K562 (cell line): ENCODE results near the gene CTTNBP2. TPM values are rescaled to one million over a fixed set of nuclear protein-coding genes. Genes with fewer than 3 reads are reported as not detected.

Source experiments
- ATAC-seq: fragments of 200-7000 bp; cut with Tn5 transposase; 3 replicates; pipeline ENCODE4 v1.9.1; 2020; ENCODE audit warnings: moderate library complexity
- BruUV-seq: library from RNA; stranded (reverse); fragments of 400-500 nt; replicated peaks from 2 replicates; lab custom pipeline; 2021; lab: Mats Ljungman, UMichigan
- CTCF ChIA-PET: fragments of 300-600 bp; formaldehyde crosslinking; extraction: SDS; loops from one replicate; lab custom pipeline; 2021; ENCODE audit warnings: low intra/inter-chr PET ratio; lab: Yijun Ruan, JAX
- POLR2A ChIA-PET: fragments of 300-600, 350-650 bp; sonication (Branson Sonifier 250); formaldehyde crosslinking; extraction: SDS; loops from one replicate; lab custom pipeline; 2021; ENCODE audit warnings: antibody characterized with exemption, inconsistent platforms; lab: Yijun Ruan, JAX
- DNase-seq, 4 experiments: peaks; one replicate each; pipeline versions ENCODE4 v3.0.0 to v3.0.0-alpha.2; 2011 to 2018; ENCODE audit warnings: low spot score in 3 of 4, mixed read lengths in 3 of 4; ENCODE audit errors: extremely low read depth in 1 of 4
- FAIRE-seq: peaks from 2 replicates; lab custom pipeline; 2011; peaks lifted over from hg19 to GRCh38; lab: Jason Lieb, UNC
- H2AFZ ChIP-seq: 2 replicates; pipeline ENCODE4 v1.6.0; 2011; ENCODE audit warnings: low read depth, low read length, control low read depth, inconsistent platforms
- H3K27ac ChIP-seq: fragments of 200-600 bp; 3 replicates; pipeline ENCODE4 v1.8.0; 2011; ENCODE audit warnings: low read depth, mild to moderate bottlenecking, control low read depth, inconsistent platforms, low read length, moderate library complexity, mixed read lengths; ENCODE audit errors: extremely low read depth
- H3K27me3 ChIP-seq, 2 experiments: fragments of 300-600 bp in 1 of 2; 2 replicates in 1 of 2; 3 replicates in 1 of 2; pipeline versions ENCODE4 v1.6.0 to v1.8.0; 2011; ENCODE audit warnings: inconsistent platforms in 2 of 2, low read length in 2 of 2, mild to moderate bottlenecking in 1 of 2, mixed read lengths in 1 of 2, moderate library complexity in 1 of 2; ENCODE audit not compliant: control insufficient read depth in 2 of 2, insufficient read depth in 2 of 2
- H3K36me3 ChIP-seq: fragments of 300-600 bp; 3 replicates; pipeline ENCODE4 v1.8.0; 2011; ENCODE audit warnings: mild to moderate bottlenecking, low read length, inconsistent platforms; ENCODE audit not compliant: control insufficient read depth, insufficient read depth
- H3K4me1 ChIP-seq, 2 experiments: fragments of 200-600 bp in 1 of 2; replicated peaks in 1 of 2; 2 replicates in 1 of 2; 3 replicates in 1 of 2; pipeline versions ENCODE4 v1.5.1 to v1.8.0; 2011; ENCODE audit warnings: inconsistent platforms in 2 of 2, low read length in 2 of 2, mild to moderate bottlenecking in 1 of 2, mixed read lengths in 1 of 2, moderate library complexity in 1 of 2; ENCODE audit not compliant: control insufficient read depth in 2 of 2, insufficient read depth in 2 of 2
- H3K4me2 ChIP-seq: 2 replicates; pipeline ENCODE4 v1.6.1; 2011; ENCODE audit warnings: low read length, control low read depth, inconsistent platforms, mixed read lengths; ENCODE audit not compliant: insufficient read depth
- H3K4me3 ChIP-seq: fragments of 200-600 bp; sonication (generic), shearing (Covaris generic); 2 replicates; pipeline ENCODE4 v1.5.1; 2016; ENCODE audit warnings: control low read depth, inconsistent platforms
- H3K79me2 ChIP-seq: fragments of 200-600 bp; 3 replicates; pipeline ENCODE4 v1.8.0; 2011; ENCODE audit warnings: low read length, inconsistent platforms; ENCODE audit not compliant: control insufficient read depth, insufficient read depth
- H3K9ac ChIP-seq, 2 experiments: 2 replicates each; pipeline versions ENCODE4 v1.6.0 to v1.6.1; 2011; ENCODE audit warnings: low read depth in 2 of 2, low read length in 2 of 2, control low read depth in 1 of 2, inconsistent platforms in 1 of 2, mild to moderate bottlenecking in 1 of 2, mixed read lengths in 1 of 2; ENCODE audit not compliant: insufficient read depth in 1 of 2
- H3K9me1 ChIP-seq: one replicate; pipeline ENCODE4 v1.6.0; 2011; ENCODE audit warnings: inconsistent platforms, mild to moderate bottlenecking, low read length, moderate library complexity; ENCODE audit not compliant: control insufficient read depth, insufficient read depth
- H3K9me3 ChIP-seq: replicated peaks from 2 replicates; pipeline ENCODE4 v1.5.1; 2011; ENCODE audit warnings: low read depth, low read length, inconsistent platforms; ENCODE audit not compliant: control insufficient read depth, insufficient read depth
- H4K20me1 ChIP-seq: replicated peaks from 2 replicates; pipeline ENCODE4 v1.6.1; 2011; ENCODE audit warnings: low read length, inconsistent platforms, mixed read lengths; ENCODE audit not compliant: control insufficient read depth, insufficient read depth
- ETV6 ChIP-seq, 3 experiments: fragments of 150-350 bp in 1 of 3; sonication (generic) in 1 of 3; formaldehyde crosslinking in 1 of 3; IDR thresholded peaks; 2 replicates each; pipeline versions ENCODE4 v1.6.1 to v1.8.0; 2014 to 2022; ENCODE audit warnings: borderline replicate concordance in 2 of 3, low read depth in 2 of 3, antibody characterized with exemption in 1 of 3, low read length in 1 of 3, mild to moderate bottlenecking in 1 of 3, missing genetic modification reagents in 1 of 3
- KAT7 ChIP-seq: sonication (generic); formaldehyde crosslinking; IDR thresholded peaks from 2 replicates; pipeline ENCODE4 v1.8.0; 2022; ENCODE audit warnings: missing genetic modification reagents, mild to moderate bottlenecking, borderline replicate concordance
- MAFK ChIP-seq: IDR thresholded peaks from 2 replicates; pipeline ENCODE4 v1.6.1; 2011; ENCODE audit warnings: low read length, improper control_type of control experiment
- REST ChIP-seq, 2 experiments: fragments of 450-650 bp; formaldehyde crosslinking in 1 of 2; IDR thresholded peaks; 2 replicates each; pipeline versions ENCODE4 v1.4.0 to v1.6.1; 2014 to 2020; ENCODE audit warnings: mild to moderate bottlenecking in 2 of 2, borderline replicate concordance in 1 of 2, low read depth in 1 of 2
- WGBS: fragments of 100-300 bp; shearing (Covaris generic); methylation state at CpG from one replicate; pipeline ENCODE4 v1.1.6; 2016; ENCODE audit warnings: low coverage, mixed read lengths; ENCODE audit not compliant: insufficient coverage; ENCODE audit errors: missing lambda C conversion rate; 5-methylcytosine and 5-hydroxymethylcytosine counted together
- in situ Hi-C: fragments of 300-500 bp; cut with MboI; formaldehyde crosslinking; loops from 4 replicates; pipeline ENCODE4 v1.15.0; 2018; ENCODE audit warnings: inconsistent platforms, mixed read lengths
- intact Hi-C: fragments of 100-400 bp; cut with micrococcal nuclease; formaldehyde crosslinking; loops from 2 replicates; pipeline ENCODE4 v1.14.2; 2022
- polyA plus RNA-seq, 8 experiments: library from polyadenylated mRNA; depleted of rRNA in 4 of 8; stranded (reverse) in 5 of 8; unstranded in 3 of 8; fragments of >200 nt; fragmentation: Nextera tagmentation in 2 of 8; fragmentation: Illumina TruSeq in 1 of 8; extraction: Ambion mirVana in 2 of 8; extraction: Trizol in 1 of 8; gene quantifications; 2 replicates each; pipeline versions ENCODE4 v1.2.1 to v1.2.3, GENCODE V29; 2011 to 2014; ENCODE audit warnings: inconsistent platforms in 1 of 8, missing spikeins in 1 of 8
- total RNA-seq, 7 experiments: library from RNA; depleted of rRNA in 6 of 7; stranded (reverse); fragments of >200 nt in 6 of 7; fragmentation: Illumina TruSeq in 2 of 7; extraction: Trizol in 2 of 7; gene quantifications; 2 replicates each; pipeline versions ENCODE4 v1.2.1 to v1.2.3, GENCODE V29; 2011 to 2021; ENCODE audit warnings: low replicate concordance in 1 of 7
- TF ChIP-seq, protein P1 (sequence below): IDR thresholded peaks from 2 replicates; pipeline ENCODE4 v1.6.1; 2016; ENCODE audit warnings: missing genetic modification characterization, missing compliant biosample characterization
- TF ChIP-seq, protein P2 (sequence below): sonication (generic); formaldehyde crosslinking; IDR thresholded peaks from 2 replicates; pipeline ENCODE4 v1.8.0; 2022; ENCODE audit warnings: mild to moderate bottlenecking, missing genetic modification reagents

Gene CTTNBP2
- total and polyA plus RNA-seq, 9 of the 15 experiments (the other 6 are each of a cell fraction or from before 2014, with no cell fraction given), result 0.05 TPM; not detected in 8

- no peak for TF ChIP-seq KAT7
- no peak for TF ChIP-seq ETV6 (IDR thresholded peaks at IDR 0.05; ENCODE audit: borderline replicate concordance in 1 of 2, low read depth in 2 of 2, low read length in 1 of 2)
- no peak for TF ChIP-seq ETV6 (CRISPR knock-in tag; IDR thresholded peaks at IDR 0.05; ENCODE audit: borderline replicate concordance)
- TF ChIP-seq MAFK, result no peak
- TF ChIP-seq, protein P1, sequence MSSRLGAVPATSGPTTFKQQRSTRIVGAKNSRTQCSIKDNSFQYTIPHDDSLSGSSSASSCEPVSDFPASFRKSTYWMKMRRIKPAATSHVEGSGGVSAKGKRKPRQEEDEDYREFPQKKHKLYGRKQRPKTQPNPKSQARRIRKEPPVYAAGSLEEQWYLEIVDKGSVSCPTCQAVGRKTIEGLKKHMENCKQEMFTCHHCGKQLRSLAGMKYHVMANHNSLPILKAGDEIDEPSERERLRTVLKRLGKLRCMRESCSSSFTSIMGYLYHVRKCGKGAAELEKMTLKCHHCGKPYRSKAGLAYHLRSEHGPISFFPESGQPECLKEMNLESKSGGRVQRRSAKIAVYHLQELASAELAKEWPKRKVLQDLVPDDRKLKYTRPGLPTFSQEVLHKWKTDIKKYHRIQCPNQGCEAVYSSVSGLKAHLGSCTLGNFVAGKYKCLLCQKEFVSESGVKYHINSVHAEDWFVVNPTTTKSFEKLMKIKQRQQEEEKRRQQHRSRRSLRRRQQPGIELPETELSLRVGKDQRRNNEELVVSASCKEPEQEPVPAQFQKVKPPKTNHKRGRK, result no peak
Measured at GRCh38 chr7:117810642-117811512, 62.4 kb downstream of the CTTNBP2 start (continued).

- Histone ChIP-seq H3K79me2 (no peaks in the 10 kb centered on the region), H3K9me3 (no peaks in the 10 kb centered on the region), H3K27ac (no peak overlapping the region), H3K4me2 (no peak overlapping the region), H3K4me3 (no peak overlapping the region), H3K9ac (no peak overlapping the region), H3K4me1 (no peaks in the 10 kb centered on the region), H2AFZ (no peak overlapping the region), H3K9me1 (no peaks in the 10 kb centered on the region), H3K27me3 (no peaks in the 10 kb centered on the region), H4K20me1 (no peaks in the 10 kb centered on the region), H3K36me3 (no peaks in the 10 kb centered on the region)
- no TSS peak for BruUV-seq
- peak in 1 of 4 experiments; percentile 21 for DNase-seq
- FAIRE-seq, result no peak
- intact Hi-C loops, result no loop called here
- in situ Hi-C loops, result no loop called here
- ChIA-PET POLR2A (interaction anchor here (1.8 kb wide), 1 partner anchor 9 kb away, joined by 6 read pairs; no protein-coding TSS in a partner anchor), CTCF (no interaction called here)
- ATAC-seq, result peak; percentile 48; the same call in 1 of the 3 replicates
- 15% methylated on average over 3 of the region's 3 CpGs for WGBS
- TF ChIP-seq REST (IDR thresholded peaks at IDR 0.05; ENCODE audit: borderline replicate concordance) (no peak), REST (CRISPR knock-in tag; IDR thresholded peaks at IDR 0.05; ENCODE audit: low read depth) (no peak)
- TF ChIP-seq, protein P2, sequence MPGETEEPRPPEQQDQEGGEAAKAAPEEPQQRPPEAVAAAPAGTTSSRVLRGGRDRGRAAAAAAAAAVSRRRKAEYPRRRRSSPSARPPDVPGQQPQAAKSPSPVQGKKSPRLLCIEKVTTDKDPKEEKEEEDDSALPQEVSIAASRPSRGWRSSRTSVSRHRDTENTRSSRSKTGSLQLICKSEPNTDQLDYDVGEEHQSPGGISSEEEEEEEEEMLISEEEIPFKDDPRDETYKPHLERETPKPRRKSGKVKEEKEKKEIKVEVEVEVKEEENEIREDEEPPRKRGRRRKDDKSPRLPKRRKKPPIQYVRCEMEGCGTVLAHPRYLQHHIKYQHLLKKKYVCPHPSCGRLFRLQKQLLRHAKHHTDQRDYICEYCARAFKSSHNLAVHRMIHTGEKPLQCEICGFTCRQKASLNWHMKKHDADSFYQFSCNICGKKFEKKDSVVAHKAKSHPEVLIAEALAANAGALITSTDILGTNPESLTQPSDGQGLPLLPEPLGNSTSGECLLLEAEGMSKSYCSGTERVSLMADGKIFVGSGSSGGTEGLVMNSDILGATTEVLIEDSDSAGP, result no peak
Measured at GRCh38 chr7:117809958-117810357, 63.3 kb downstream of the CTTNBP2 start.
